Transverse colon (tissue), 4 donors: ENCODE results near the gene ZNF341.

Experiments
- EP300 ChIP-seq: sonication (generic); formaldehyde crosslinking; IDR thresholded peaks from one replicate; pipeline ENCODE4 v1.6.1; 2017; ENCODE audit warnings: antibody characterized with exemption, low read depth
- POLR2A ChIP-seq: fragments of 450-650 bp; IDR thresholded peaks from one replicate; pipeline ENCODE4 v1.6.1; 2016; ENCODE audit warnings: antibody characterized with exemption, mild to moderate bottlenecking, moderate library complexity
- POLR2AphosphoS5 ChIP-seq, 3 donors: sonication (generic); formaldehyde crosslinking; IDR thresholded peaks; one replicate each; pipeline ENCODE4 v1.6.1; 2016; ENCODE audit warnings: antibody characterized with exemption in 3 of 3
- TF ChIP-seq, protein P1 (sequence below), 5 experiments: fragments of 200-600 bp in 3 of 5; fragments of 450-650 bp in 2 of 5; sonication (generic) in 3 of 5; IDR thresholded peaks; 1 replicate in 2 of 5; 2 replicates in 3 of 5; pipeline ENCODE4 v1.5.1; 2016 to 2017; ENCODE audit warnings: antibody characterized with exemption in 5 of 5, inconsistent platforms in 3 of 5, mild to moderate bottlenecking in 2 of 5, moderate library complexity in 1 of 5

DNA sequence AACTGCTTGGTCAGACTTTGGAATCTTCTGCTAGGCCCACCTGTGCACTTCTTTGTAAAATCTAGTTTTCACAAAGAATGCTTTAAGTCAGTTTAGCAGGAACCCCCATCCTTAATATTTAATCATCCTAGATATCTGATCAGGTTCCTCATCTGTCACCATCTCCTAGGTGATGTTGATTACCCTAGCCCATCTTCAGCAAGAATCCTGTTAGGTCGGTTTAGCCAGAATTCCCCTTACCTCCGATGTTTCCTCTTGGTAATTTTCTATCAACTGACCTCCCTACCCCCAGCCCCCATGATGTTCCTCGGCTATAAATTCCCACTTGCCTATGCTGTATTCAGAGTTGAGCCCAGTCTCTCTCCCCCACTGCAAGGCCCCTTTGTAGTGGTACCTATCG lies 2.7 kb upstream of the ZNF341 start:
- TF ChIP-seq POLR2A (no peak), POLR2AphosphoS5 (IDR thresholded peaks at IDR 0.05) (no peak), EP300 (no peak)
- TF ChIP-seq, protein P1, sequence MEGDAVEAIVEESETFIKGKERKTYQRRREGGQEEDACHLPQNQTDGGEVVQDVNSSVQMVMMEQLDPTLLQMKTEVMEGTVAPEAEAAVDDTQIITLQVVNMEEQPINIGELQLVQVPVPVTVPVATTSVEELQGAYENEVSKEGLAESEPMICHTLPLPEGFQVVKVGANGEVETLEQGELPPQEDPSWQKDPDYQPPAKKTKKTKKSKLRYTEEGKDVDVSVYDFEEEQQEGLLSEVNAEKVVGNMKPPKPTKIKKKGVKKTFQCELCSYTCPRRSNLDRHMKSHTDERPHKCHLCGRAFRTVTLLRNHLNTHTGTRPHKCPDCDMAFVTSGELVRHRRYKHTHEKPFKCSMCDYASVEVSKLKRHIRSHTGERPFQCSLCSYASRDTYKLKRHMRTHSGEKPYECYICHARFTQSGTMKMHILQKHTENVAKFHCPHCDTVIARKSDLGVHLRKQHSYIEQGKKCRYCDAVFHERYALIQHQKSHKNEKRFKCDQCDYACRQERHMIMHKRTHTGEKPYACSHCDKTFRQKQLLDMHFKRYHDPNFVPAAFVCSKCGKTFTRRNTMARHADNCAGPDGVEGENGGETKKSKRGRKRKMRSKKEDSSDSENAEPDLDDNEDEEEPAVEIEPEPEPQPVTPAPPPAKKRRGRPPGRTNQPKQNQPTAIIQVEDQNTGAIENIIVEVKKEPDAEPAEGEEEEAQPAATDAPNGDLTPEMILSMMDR (IDR thresholded peaks at IDR 0.05): no peak
